Duodenal mucosa (tissue), 2 donors: Measurements from ENCODE around the gene FAM117A.
"Not testable (repeated sequence)": the region's sequence is repeated elsewhere in the genome, so short reads cannot be mapped to it uniquely, and the experiment has no call there.

Source experiments
- H3K27ac ChIP-seq: one replicate; pipeline ENCODE4 v1.7.0; 2013; ENCODE audit warnings: low read depth, low read length
- H3K27me3 ChIP-seq, 2 donors: one replicate each; pipeline ENCODE4 v1.7.0; 2013; ENCODE audit warnings: low read length in 2 of 2, control low read depth in 1 of 2; ENCODE audit not compliant: insufficient read depth in 2 of 2, control insufficient read depth in 1 of 2
- H3K36me3 ChIP-seq, 2 donors: one replicate each; pipeline ENCODE4 v1.7.0; 2013; ENCODE audit warnings: low read length in 2 of 2, control low read depth in 1 of 2; ENCODE audit not compliant: insufficient read depth in 2 of 2, control insufficient read depth in 1 of 2
- H3K4me1 ChIP-seq, 2 donors: one replicate each; pipeline ENCODE4 v1.7.0; 2013; ENCODE audit warnings: low read length in 2 of 2, control low read depth in 1 of 2; ENCODE audit not compliant: insufficient read depth in 2 of 2, control insufficient read depth in 1 of 2
- H3K4me3 ChIP-seq, 2 donors: one replicate each; pipeline ENCODE4 v1.7.0; 2013; ENCODE audit warnings: low read length in 2 of 2, low read depth in 1 of 2
- H3K9ac ChIP-seq, 2 donors: one replicate each; pipeline ENCODE4 v1.7.0; 2013; ENCODE audit warnings: low read length in 2 of 2, low read depth in 1 of 2
- H3K9me3 ChIP-seq, 2 donors: one replicate each; pipeline ENCODE4 v1.7.0; 2013; ENCODE audit warnings: low read length in 2 of 2, control low read depth in 1 of 2; ENCODE audit not compliant: control insufficient read depth in 1 of 2

The FAM117A gene

GRCh38 chr17:49680314-49680713, 83.6 kb downstream of the FAM117A start:
- no peak overlapping the region for H3K9ac ChIP-seq
- no peaks in the 10 kb centered on the region for H3K27me3 ChIP-seq
- H3K36me3 ChIP-seq = no peaks in the 10 kb centered on the region
- H3K9me3 ChIP-seq = no peaks in the 10 kb centered on the region
- peaks cover 16 to 18% of the 10 kb centered on the region in 2 donors for H3K4me1 ChIP-seq
- no peak overlapping the region for H3K27ac ChIP-seq
- H3K4me3 ChIP-seq = no peak overlapping the region

DNA sequence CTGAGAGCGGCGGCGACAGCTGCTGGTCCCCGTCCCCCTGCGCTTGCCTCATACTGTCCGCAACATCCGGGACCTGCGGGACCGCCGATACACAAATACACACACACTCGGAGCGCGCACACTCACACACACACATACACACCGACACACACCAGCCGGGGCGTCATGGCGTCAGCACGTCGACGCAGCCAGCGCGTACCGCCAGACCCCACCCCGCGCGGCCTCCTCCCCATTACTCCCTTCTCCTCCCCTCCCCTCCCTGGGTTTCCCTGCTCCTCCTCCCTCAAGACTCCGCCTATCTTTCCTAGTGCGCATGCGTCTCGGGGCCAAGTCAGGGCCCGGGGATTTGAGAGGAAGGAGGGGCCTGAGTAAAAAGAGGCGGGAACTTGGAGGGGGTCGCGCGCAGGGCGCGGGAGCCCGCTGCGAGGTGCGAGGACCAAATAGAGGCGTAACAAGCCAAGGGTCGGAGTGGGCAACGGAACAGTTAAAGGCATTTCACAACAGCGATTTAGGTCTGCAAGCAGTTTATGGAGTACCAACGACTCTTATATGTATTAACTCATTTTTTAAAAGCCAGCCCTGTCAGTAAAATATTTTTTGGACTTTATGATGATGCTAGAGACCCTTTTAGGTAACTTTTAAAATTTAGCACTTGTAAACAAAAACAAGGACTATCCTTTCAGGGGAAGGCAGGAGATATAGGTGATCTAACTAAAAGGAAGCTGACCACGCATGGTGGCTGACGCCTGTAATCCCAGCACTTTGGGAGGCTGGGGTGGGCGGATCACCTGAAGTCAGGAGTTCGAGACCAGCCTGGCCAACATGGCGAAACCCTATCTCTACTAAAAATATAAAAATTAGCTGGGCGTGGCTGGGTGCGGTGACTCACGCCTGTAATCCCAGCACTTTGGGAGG, 85.7 kb downstream of the FAM117A start, which contains the start of gene SPOP:
SPOP (minus strand) TSS at position 165 of the 915 bp plus-strand sequence. CDS start 55,287 bp downstream, outside the sequence.
- Histone ChIP-seq H3K27me3 (no peaks in the 10 kb centered on the region), H3K4me1 (peaks cover 22 to 26% of the 10 kb centered on the region in 2 donors), H3K4me3 (peak within 1 kb of the TSS; percentile 88 to 91), H3K9ac (peak within 1 kb of the TSS; percentile 91 to 95), H3K36me3 (no peaks in the 10 kb centered on the region), H3K9me3 (no peaks in the 10 kb centered on the region), H3K27ac (peak within 1 kb of the TSS; percentile 95)

GRCh38 chr17:49677134-49677932, 86.6 kb downstream of the FAM117A start:
- Histone ChIP-seq H3K9me3 (no peaks in the 10 kb centered on the region), H3K27me3 (no peaks in the 10 kb centered on the region), H3K9ac (peak overlapping the region; percentile 91 to 95), H3K4me3 (peak overlapping the region; percentile 88 to 91), H3K27ac (peak overlapping the region; percentile 95), H3K36me3 (no peaks in the 10 kb centered on the region), H3K4me1 (peaks cover 22 to 26% of the 10 kb centered on the region in 2 donors)

DNA sequence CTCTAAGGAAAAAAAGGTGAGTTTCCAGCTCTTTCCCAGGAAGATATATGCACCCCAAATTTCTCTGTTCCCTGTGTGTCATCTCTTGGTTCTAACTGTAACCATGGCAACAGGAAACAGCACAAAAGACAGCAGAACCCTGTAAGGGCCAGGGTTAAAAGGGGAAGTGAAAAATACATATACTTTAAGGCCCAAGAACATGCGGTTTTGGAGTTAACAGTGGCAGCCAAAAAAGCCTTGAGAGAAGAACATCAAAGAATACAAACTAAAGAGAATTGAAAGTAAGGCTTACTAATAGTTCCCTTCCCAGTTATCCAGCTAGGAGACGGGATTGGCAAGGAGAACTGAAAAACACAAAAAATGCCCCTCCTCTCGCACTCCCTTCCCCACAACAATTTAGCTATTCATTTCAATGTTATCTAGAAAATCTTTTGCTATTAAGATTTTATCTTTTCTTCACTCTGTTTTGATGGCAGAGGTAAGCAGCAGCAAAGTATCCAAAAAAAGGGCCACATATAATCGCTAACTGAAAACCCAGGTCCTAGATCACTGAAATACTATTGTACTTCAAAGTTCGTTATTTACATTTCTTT, 87.6 kb downstream of the FAM117A start:
- Histone ChIP-seq H3K27ac (peak overlapping the region; percentile 4), H3K27me3 (no peaks in the 10 kb centered on the region), H3K4me3 (peak overlapping the region; percentile 88 to 91)

DNA sequence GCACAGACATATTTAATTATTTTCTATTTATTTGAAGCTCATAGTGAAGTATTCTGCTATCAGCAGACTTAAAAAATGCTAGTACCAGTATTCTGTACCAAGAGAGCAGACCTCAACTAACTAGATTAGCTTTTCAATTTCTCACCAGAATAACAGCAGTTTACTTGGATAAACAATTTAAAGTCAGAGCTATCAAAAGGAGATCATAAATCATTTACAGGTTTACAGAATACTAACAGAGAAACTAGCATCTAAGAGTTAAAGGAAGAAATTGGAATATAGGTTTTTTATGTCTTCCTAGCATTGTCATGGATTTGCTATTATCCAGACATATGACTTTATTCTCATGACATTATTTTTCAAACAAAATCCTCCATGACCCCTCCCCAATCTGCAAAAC, 89.4 kb downstream of the FAM117A start:
- no peak overlapping the region for H3K27ac ChIP-seq
- H3K27me3 ChIP-seq = no peaks in the 10 kb centered on the region
- no peaks in the 10 kb centered on the region for H3K36me3 ChIP-seq
- no peak overlapping the region for H3K4me3 ChIP-seq
- no peaks in the 10 kb centered on the region for H3K9me3 ChIP-seq
- no peak overlapping the region for H3K9ac ChIP-seq
- H3K4me1 ChIP-seq = peaks cover 25 to 26% of the 10 kb centered on the region in 2 donors

More for the DNA sequence above, 87.6 kb downstream of the FAM117A start:
- no peaks in the 10 kb centered on the region for H3K36me3 ChIP-seq
- peaks cover 22 to 26% of the 10 kb centered on the region in 2 donors for H3K4me1 ChIP-seq
- H3K9me3 ChIP-seq = no peaks in the 10 kb centered on the region
- peak overlapping the region; percentile 91 to 95 for H3K9ac ChIP-seq

DNA sequence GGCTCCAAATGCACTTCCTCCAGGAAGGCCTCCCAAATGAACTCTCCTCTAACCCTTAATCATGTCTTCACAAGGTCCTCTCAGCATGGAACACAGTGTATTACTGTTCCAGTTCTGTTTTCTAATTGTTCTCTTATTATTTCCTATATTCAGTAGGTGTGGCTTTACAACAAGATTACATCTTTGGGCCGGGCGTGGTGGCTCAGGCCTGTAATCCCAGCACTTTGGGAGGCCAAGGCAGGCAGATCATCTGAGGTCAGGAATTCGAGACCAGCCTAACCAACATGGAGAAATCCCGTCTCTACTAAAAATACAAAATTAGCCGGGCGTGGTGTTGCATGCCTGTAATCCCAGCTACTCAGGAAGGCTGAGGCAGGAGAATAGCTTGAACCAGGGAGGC, 90.3 kb downstream of the FAM117A start:
- H3K9ac ChIP-seq, H3K27ac ChIP-seq, H3K9me3 ChIP-seq, H3K4me3 ChIP-seq, H3K27me3 ChIP-seq, H3K36me3 ChIP-seq: not testable (repeated sequence)
- H3K4me1 ChIP-seq = peaks cover 25 to 26% of the 10 kb centered on the region in 2 donors

- Histone ChIP-seq H3K4me3 (no peak overlapping the region), H3K9ac (no peak overlapping the region), H3K4me1 (peaks cover 10 to 12% of the 10 kb centered on the region in 2 donors), H3K36me3 (no peaks in the 10 kb centered on the region), H3K27ac (no peak overlapping the region), H3K27me3 (no peaks in the 10 kb centered on the region), H3K9me3 (no peaks in the 10 kb centered on the region)
Measured at GRCh38 chr17:49670641-49671040, 93.3 kb downstream of the FAM117A start.

DNA sequence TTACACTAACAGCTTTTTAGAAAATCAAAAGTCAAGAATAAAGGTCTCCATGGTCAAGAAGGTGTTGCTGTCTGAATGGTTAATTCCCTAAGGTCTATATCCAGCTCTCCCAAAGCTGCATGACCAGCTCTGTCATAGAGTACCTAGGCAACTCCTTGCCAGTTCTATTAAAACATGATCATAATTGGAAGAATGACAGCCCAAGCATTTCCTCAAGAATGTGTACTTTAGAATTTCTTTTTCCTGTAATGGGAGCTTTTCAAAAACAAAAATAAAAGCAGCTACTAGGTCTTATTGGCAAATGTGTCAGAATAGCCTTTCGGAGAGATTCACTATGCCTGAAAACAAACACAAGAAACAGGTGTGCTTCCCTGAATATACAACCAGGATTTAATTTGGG, 93.9 kb downstream of the FAM117A start:
- H3K9ac ChIP-seq = no peak overlapping the region
- no peak overlapping the region for H3K27ac ChIP-seq
- H3K27me3 ChIP-seq = no peaks in the 10 kb centered on the region
- peaks cover 4 to 7% of the 10 kb centered on the region in 2 donors for H3K4me1 ChIP-seq
- H3K36me3 ChIP-seq = no peaks in the 10 kb centered on the region
- no peaks in the 10 kb centered on the region for H3K9me3 ChIP-seq
- H3K4me3 ChIP-seq = no peak overlapping the region

- H3K27ac ChIP-seq = no peak overlapping the region
Measured at GRCh38 chr17:49667854-49668253, 96.1 kb downstream of the FAM117A start.

More at GRCh38 chr17:49667854-49668253, 96.1 kb downstream of the FAM117A start:
- Histone ChIP-seq H3K4me3 (no peak overlapping the region), H3K9me3 (no peaks in the 10 kb centered on the region), H3K27me3 (no peaks in the 10 kb centered on the region), H3K36me3 (no peaks in the 10 kb centered on the region), H3K9ac (no peak overlapping the region), H3K4me1 (peaks cover 3 to 5% of the 10 kb centered on the region in 2 donors)
